Right lobe of liver (tissue), 6 donors: ENCODE data around the gene PIK3C2G. TPM values are rescaled to one million over a fixed set of nuclear protein-coding genes. Genes with fewer than 3 reads are reported as not detected.

ENCODE experiments used
- ATAC-seq, 4 donors: fragments of 200-7000 bp; cut with Tn5 transposase; one replicate each; pipeline ENCODE4 v1.9.1; 2020; ENCODE audit warnings: mild to moderate bottlenecking in 4 of 4, moderate library complexity in 4 of 4
- DNase-seq, 3 donors: peaks; one replicate each; pipeline ENCODE4 v3.0.0-alpha.2; 2020
- H3K27ac ChIP-seq, 3 donors: fragments of 200-600 bp; one replicate each; pipeline ENCODE4 v1.8.0; 2022
- H3K27me3 ChIP-seq, 2 donors: fragments of 200-600 bp; one replicate each; pipeline ENCODE4 v1.8.0; 2022
- H3K36me3 ChIP-seq, 4 donors: fragments of 200-600 bp; sonication (generic) in 1 of 4; one replicate each; pipeline versions ENCODE4 v1.5.1 to v1.8.0; 2017 to 2022; ENCODE audit warnings: control low read depth in 1 of 4
- H3K4me1 ChIP-seq, 4 donors: fragments of 200-600 bp; sonication (generic) in 1 of 4; one replicate each; pipeline versions ENCODE4 v1.5.1 to v1.8.0; 2017 to 2022; ENCODE audit warnings: control low read depth in 1 of 4
- H3K4me3 ChIP-seq, 3 donors: fragments of 200-600 bp; one replicate each; pipeline ENCODE4 v1.8.0; 2022
- H3K9me3 ChIP-seq, 4 donors: fragments of 200-600 bp; sonication (generic) in 1 of 4; one replicate each; pipeline versions ENCODE4 v1.5.1 to v1.8.0; 2017 to 2022; ENCODE audit warnings: control low read depth in 1 of 4
- POLR2A ChIP-seq: fragments of 450-650 bp; IDR thresholded peaks from one replicate; pipeline ENCODE4 v1.6.1; 2017; ENCODE audit warnings: antibody characterized with exemption, mild to moderate bottlenecking
- WGBS: methylation state at CpG from one replicate; pipeline ENCODE4 v1.1.6; 2018; ENCODE audit warnings: low coverage, low lambda C conversion rate; ENCODE audit not compliant: insufficient coverage; ENCODE audit errors: missing lambda C conversion rate; 5-methylcytosine and 5-hydroxymethylcytosine counted together
- intact Hi-C, 2 donors: fragments of 100-400 bp; cut with DNase I; formaldehyde crosslinking; loops; one replicate each; pipeline versions ENCODE4 v1.11.2 to v1.14.1; 2022
- total RNA-seq, 6 experiments: library from RNA; depleted of rRNA in 2 of 6; stranded (reverse); fragments of >200 nt in 2 of 6; fragmentation: NEBNext Ultra II Directional in 3 of 6; extraction: Animal tissue kit (Norgen Biotek cat#: 25700) in 3 of 6; gene quantifications; one replicate each; pipeline versions ENCODE4 v1.1.0 to v1.2.4, GENCODE V29; 2016 to 2023
- TF ChIP-seq, protein P1 (sequence below), 4 donors: fragments of 200-600 bp in 3 of 4; fragments of 450-650 bp in 1 of 4; IDR thresholded peaks; one replicate each; pipeline versions ENCODE4 v1.5.1 to v1.8.0; 2016 to 2022; ENCODE audit warnings: antibody characterized with exemption in 4 of 4, mild to moderate bottlenecking in 2 of 4
- donor health status: DM: no; HTN: yes; CAD: no.
- donor health status: DM: no; HTN: no; CAD: no.
- donor health status: DM: no; HTN: no; CAD: no.
- donor health status: DM: no; HTN: yes; CAD: no.
- donor health status: DM: no; HTN: yes; CAD: no.

Gene PIK3C2G
- total RNA-seq, 6 experiments from 2014 or later, result 12.5 to 30.5 (median 24.8) TPM

DNA sequence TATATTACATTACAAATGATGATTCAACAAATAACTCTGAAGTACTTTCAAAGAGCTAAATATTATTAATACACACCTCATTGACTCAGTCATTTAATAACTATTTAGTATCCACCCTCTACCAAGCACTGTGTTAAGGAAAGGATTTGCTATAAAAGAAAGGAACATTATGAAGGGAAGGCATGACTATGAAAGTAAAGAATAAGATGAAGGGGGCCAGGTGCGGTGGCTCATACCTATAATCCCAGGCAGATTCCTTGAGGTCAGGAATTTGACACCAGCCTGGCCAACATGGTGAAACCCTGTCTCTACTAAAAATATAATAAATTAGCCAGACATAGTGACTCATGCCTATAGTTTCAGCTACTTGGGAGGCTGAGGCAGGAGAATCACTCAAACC, 368.6 kb downstream of the PIK3C2G start:
- H3K27me3 ChIP-seq, result no peaks in the 10 kb centered on the region
- no peaks in the 10 kb centered on the region for H3K36me3 ChIP-seq
- intact Hi-C loops, result no loop called here
- H3K9me3 ChIP-seq, result no peaks in the 10 kb centered on the region
- H3K4me3 ChIP-seq, result no peak overlapping the region
- WGBS, result 91% methylated on average over 1 of the region's 1 CpG
- no peak for TF ChIP-seq POLR2A
- TF ChIP-seq, protein P1, sequence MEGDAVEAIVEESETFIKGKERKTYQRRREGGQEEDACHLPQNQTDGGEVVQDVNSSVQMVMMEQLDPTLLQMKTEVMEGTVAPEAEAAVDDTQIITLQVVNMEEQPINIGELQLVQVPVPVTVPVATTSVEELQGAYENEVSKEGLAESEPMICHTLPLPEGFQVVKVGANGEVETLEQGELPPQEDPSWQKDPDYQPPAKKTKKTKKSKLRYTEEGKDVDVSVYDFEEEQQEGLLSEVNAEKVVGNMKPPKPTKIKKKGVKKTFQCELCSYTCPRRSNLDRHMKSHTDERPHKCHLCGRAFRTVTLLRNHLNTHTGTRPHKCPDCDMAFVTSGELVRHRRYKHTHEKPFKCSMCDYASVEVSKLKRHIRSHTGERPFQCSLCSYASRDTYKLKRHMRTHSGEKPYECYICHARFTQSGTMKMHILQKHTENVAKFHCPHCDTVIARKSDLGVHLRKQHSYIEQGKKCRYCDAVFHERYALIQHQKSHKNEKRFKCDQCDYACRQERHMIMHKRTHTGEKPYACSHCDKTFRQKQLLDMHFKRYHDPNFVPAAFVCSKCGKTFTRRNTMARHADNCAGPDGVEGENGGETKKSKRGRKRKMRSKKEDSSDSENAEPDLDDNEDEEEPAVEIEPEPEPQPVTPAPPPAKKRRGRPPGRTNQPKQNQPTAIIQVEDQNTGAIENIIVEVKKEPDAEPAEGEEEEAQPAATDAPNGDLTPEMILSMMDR (IDR thresholded peaks at IDR 0.05), result no peak
- no peak for ATAC-seq
- H3K27ac ChIP-seq, result no peak overlapping the region
- DNase-seq, result no peak
- H3K4me1 ChIP-seq, result peaks cover 0 to 11% (median 2%) of the 10 kb centered on the region in 4 donors

DNA sequence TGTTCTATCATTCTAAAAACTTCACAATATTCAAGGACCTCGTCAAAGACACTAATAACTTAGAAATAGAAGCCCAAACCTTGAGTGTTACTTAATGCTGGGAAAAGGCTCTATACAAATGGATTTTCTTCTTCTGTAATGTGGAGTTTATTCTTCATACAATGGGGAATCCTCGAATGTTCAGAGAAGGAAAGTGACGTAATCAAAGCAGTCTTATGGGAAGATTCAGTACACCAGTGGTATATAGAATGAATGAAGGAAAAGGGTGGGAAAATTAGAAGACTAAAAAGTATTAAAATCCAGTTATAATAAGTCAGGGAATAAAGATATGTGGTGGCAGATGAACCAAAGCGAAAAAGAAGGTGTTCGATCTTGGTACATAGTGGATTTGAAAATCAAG, 370.0 kb downstream of the PIK3C2G start:
- Histone ChIP-seq H3K36me3 (no peaks in the 10 kb centered on the region), H3K4me3 (no peak overlapping the region), H3K27me3 (no peaks in the 10 kb centered on the region), H3K27ac (no peak overlapping the region), H3K4me1 (peaks cover 0 to 11% (median 2%) of the 10 kb centered on the region in 4 donors), H3K9me3 (no peaks in the 10 kb centered on the region)
- no peak for TF ChIP-seq POLR2A
- TF ChIP-seq, protein P1 (IDR thresholded peaks at IDR 0.05), result no peak
- ATAC-seq (no peak), DNase-seq (no peak)
- WGBS, result 75% methylated on average over 5 of the region's 5 CpGs
- intact Hi-C loops, result no loop called here

DNA sequence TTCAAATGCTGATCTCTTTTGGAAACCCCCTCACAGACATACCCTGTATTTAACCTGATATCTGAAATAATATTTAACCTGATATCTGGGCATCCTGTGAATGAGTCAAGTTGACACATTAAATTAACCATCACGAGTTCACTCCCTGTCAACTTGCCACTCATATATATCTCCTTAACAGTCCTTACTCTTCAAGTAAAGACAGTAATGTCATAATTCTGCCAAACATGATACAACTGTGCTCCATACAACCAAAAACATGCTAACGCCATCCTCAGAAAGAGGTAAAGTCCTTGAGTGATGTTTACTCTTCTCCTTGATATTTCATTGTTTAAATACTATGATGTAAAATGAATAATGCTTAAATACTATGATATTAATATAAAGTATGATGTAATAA, 371.5 kb downstream of the PIK3C2G start:
- peaks cover 0 to 11% (median 2%) of the 10 kb centered on the region in 4 donors for H3K4me1 ChIP-seq
- 79% methylated on average over 2 of the region's 2 CpGs for WGBS

DNA sequence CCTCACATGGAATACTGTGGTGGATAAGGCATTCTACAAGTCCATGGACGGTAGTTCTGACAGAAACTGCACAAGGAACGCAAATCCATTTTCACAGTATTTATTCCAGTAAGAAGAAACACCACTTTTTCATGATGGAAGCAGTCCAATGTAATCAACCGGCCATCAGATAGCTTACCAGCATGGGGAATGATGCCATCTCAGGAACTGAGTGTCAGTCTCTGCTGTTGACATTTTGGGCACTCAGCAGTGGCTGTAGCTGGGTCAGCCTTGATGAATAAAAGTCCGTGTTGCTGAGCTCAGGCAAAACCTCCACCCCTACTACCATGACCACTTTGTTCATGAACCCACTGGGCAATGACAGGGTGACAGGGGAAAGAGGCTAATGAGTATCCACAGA, 373.1 kb downstream of the PIK3C2G start:
- H3K27ac ChIP-seq, result no peak overlapping the region
- no peaks in the 10 kb centered on the region for H3K9me3 ChIP-seq
- 19% methylated on average over 4 of the region's 4 CpGs for WGBS
- peak; percentile 83 to 94 (median 92) for ATAC-seq
- H3K27me3 ChIP-seq, result no peaks in the 10 kb centered on the region
- peak in 2 of 3 donors; percentile 28 to 44 for DNase-seq
- TF ChIP-seq, protein P1 (IDR thresholded peaks at IDR 0.05), result no peak
- no peak for TF ChIP-seq POLR2A
- H3K4me3 ChIP-seq, result no peak overlapping the region
- H3K4me1 ChIP-seq, result peaks cover 0 to 7% (median 2%) of the 10 kb centered on the region in 4 donors
- H3K36me3 ChIP-seq, result no peaks in the 10 kb centered on the region
- intact Hi-C loops, result no loop called here

More for the DNA sequence above, 371.5 kb downstream of the PIK3C2G start:
- Histone ChIP-seq H3K4me3 (no peak overlapping the region), H3K9me3 (no peaks in the 10 kb centered on the region), H3K27me3 (no peaks in the 10 kb centered on the region), H3K27ac (no peak overlapping the region), H3K36me3 (no peaks in the 10 kb centered on the region)
- intact Hi-C loops, result no loop called here
- peak in 1 of 4 donors; percentile 24 for ATAC-seq
- DNase-seq, result no peak
- TF ChIP-seq POLR2A, result no peak
- TF ChIP-seq, protein P1 (IDR thresholded peaks at IDR 0.05), result no peak
